HFF-Myc (cell line): ENCODE data around the gene ASPRV1.

ENCODE experiments used
- DNase-seq: peaks from one replicate; pipeline ENCODE4 v3.0.0-alpha.2; 2011; ENCODE audit warnings: low read depth; ENCODE audit errors: extremely low read depth
- H3K4me3 ChIP-seq: replicated peaks from 2 replicates; pipeline ENCODE4 v1.5.1; 2011; ENCODE audit warnings: low read depth, mild to moderate bottlenecking, control low read depth, low read length
- CTCF ChIP-seq: IDR thresholded peaks from 2 replicates; pipeline ENCODE4 v1.5.1; 2012; ENCODE audit warnings: mild to moderate bottlenecking, low read depth, low read length, control low read depth; ENCODE audit errors: missing control alignments

ASPRV1 gene

GRCh38 chr2:69948963-69949645 lies 12.3 kb downstream of the ASPRV1 start:
- H3K4me3 ChIP-seq: no peak overlapping the region
- no peak for TF ChIP-seq CTCF
- DNase-seq: no peak

- no peak for TF ChIP-seq CTCF
- no peak overlapping the region for H3K4me3 ChIP-seq
- no peak for DNase-seq
These were observed 13.1 kb downstream of the ASPRV1 start for GRCh38 chr2:69948032-69948962.

GRCh38 chr2:69947325-69947931 lies 14.0 kb downstream of the ASPRV1 start:
- H3K4me3 ChIP-seq: no peak overlapping the region
- no peak for DNase-seq
- no peak for TF ChIP-seq CTCF

GRCh38 chr2:69946351-69947324 lies 14.8 kb downstream of the ASPRV1 start:
- TF ChIP-seq CTCF: no peak
- no peak for DNase-seq
- no peak overlapping the region for H3K4me3 ChIP-seq

- no peak for DNase-seq
- no peak overlapping the region for H3K4me3 ChIP-seq
- no peak for TF ChIP-seq CTCF
These were observed 15.5 kb downstream of the ASPRV1 start for GRCh38 chr2:69945941-69946340.

- DNase-seq: no peak
- no peak overlapping the region for H3K4me3 ChIP-seq
These were observed 16.0 kb downstream of the ASPRV1 start for GRCh38 chr2:69945441-69945840.

More at GRCh38 chr2:69945441-69945840, 16.0 kb downstream of the ASPRV1 start:
- TF ChIP-seq CTCF: no peak
